Measurements from ENCODE around the gene RAG2. TPM values are rescaled to one million over a fixed set of nuclear protein-coding genes. Genes with fewer than 3 reads are reported as not detected.
"Not testable (repeated sequence)": the region's sequence is repeated elsewhere in the genome, so short reads cannot be mapped to it uniquely, and the experiment has no call there.

RAG2 gene
- total and polyA plus RNA-seq, 2 donors (not counting 3 experiments of a cell fraction or from before 2014, with no cell fraction given): not detected

DNA sequence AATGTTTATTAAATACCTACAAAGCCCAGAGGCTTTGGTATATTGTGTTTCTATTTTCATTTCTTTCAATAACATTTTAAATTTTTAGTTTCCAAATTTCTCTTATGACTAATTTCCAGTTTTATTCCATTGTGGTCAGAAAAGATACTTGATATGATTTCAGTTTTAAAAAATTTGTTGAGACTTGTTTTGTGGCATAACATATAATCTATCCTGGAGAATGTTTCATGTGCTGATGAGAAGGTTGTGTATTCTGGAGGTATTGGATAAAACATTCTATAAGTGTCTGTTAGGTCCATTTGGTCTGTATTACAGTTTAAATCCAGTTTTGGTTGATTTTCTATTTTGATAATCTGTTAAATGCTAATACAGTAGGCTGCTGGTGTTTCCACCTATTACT, 40.0 kb downstream of the RAG2 start:
- H3K27ac ChIP-seq (ENCODE audit: insufficient read depth, low read depth, low read length): no peak overlapping the region
- no peaks in the 10 kb centered on the region for H3K36me3 ChIP-seq (ENCODE audit: control insufficient read depth in 2 of 2, extremely low read depth in 1 of 2, insufficient read depth in 2 of 2, low read length in 2 of 2)
- TF ChIP-seq FOS (IDR thresholded peaks at IDR 0.05; ENCODE audit: borderline replicate concordance, insufficient read depth, low read length) (no peak), MYC (IDR thresholded peaks at IDR 0.05; ENCODE audit: low read depth, low read length) (no peak), POLR2AphosphoS5 (IDR thresholded peaks at IDR 0.05; ENCODE audit: insufficient read depth, low read depth, low read length) (no peak), GATA2 (IDR thresholded peaks at IDR 0.05; ENCODE audit: insufficient read depth, insufficient read length, low read depth, low read length) (no peak), EZH2 (IDR thresholded peaks at IDR 0.05; ENCODE audit: borderline replicate concordance, low read depth, low read length, severe bottlenecking) (no peak), POLR2A (IDR thresholded peaks at IDR 0.05; ENCODE audit: low read depth, low read length) (no peak), JUN (IDR thresholded peaks at IDR 0.05; ENCODE audit: borderline replicate concordance, insufficient read depth, insufficient read length, low read depth) (no peak)
- TF ChIP-seq, protein P1, sequence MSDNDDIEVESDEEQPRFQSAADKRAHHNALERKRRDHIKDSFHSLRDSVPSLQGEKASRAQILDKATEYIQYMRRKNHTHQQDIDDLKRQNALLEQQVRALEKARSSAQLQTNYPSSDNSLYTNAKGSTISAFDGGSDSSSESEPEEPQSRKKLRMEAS (IDR thresholded peaks at IDR 0.05; ENCODE audit: insufficient read depth, insufficient read length): no peak
- TF ChIP-seq, protein P2, sequence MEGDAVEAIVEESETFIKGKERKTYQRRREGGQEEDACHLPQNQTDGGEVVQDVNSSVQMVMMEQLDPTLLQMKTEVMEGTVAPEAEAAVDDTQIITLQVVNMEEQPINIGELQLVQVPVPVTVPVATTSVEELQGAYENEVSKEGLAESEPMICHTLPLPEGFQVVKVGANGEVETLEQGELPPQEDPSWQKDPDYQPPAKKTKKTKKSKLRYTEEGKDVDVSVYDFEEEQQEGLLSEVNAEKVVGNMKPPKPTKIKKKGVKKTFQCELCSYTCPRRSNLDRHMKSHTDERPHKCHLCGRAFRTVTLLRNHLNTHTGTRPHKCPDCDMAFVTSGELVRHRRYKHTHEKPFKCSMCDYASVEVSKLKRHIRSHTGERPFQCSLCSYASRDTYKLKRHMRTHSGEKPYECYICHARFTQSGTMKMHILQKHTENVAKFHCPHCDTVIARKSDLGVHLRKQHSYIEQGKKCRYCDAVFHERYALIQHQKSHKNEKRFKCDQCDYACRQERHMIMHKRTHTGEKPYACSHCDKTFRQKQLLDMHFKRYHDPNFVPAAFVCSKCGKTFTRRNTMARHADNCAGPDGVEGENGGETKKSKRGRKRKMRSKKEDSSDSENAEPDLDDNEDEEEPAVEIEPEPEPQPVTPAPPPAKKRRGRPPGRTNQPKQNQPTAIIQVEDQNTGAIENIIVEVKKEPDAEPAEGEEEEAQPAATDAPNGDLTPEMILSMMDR (IDR thresholded peaks at IDR 0.05; ENCODE audit: extremely low read depth in 1 of 2, insufficient read depth in 1 of 2, low read depth in 1 of 2, low read length in 2 of 2): no peak
- H3K4me1 ChIP-seq (ENCODE audit: control insufficient read depth, extremely low read depth, insufficient read depth, low read length): no peaks in the 10 kb centered on the region
- peaks cover 0 to 6% of the 10 kb centered on the region in 2 experiments for H3K27me3 ChIP-seq (ENCODE audit: control insufficient read depth in 2 of 2, insufficient read depth in 2 of 2, low read length in 2 of 2)
- CTCF ChIA-PET: no interaction called here
- no peak for FAIRE-seq
- no peaks in the 10 kb centered on the region for H3K9me3 ChIP-seq (replicated peaks; ENCODE audit: control insufficient read depth, insufficient read depth, low read length)
- no peak overlapping the region for H3K4me3 ChIP-seq (replicated peaks in 1 of 3; ENCODE audit: insufficient read depth in 1 of 3, low read depth in 1 of 3, low read length in 3 of 3)
- POLR2A ChIA-PET: no interaction called here
- H3K4me2 ChIP-seq (ENCODE audit: insufficient read depth, low read length): no peak overlapping the region
- no TSS peak for BruUV-seq (replicated peaks)
- DNase-seq (ENCODE audit: low read depth, low spot score): no peak
- dilution Hi-C loops (cut with MboI; ENCODE audit: extremely low pct_ligation_motif_present, low sequenced_read_pairs): no loop called here
- intact Hi-C loops (cut with micrococcal nuclease): no loop called here
- H3K79me2 ChIP-seq (ENCODE audit: control insufficient read depth, insufficient read depth, low read length): no peaks in the 10 kb centered on the region
- H3K9ac ChIP-seq (replicated peaks; ENCODE audit: extremely low read depth, insufficient read depth, low read length): no peak overlapping the region
- no peaks in the 10 kb centered on the region for H3K9me1 ChIP-seq (replicated peaks; ENCODE audit: control insufficient read depth, extremely low read depth, insufficient read depth, low read length)
- no peaks in the 10 kb centered on the region for H4K20me1 ChIP-seq (replicated peaks; ENCODE audit: control insufficient read depth, extremely low read depth, insufficient read depth, low read length)
- H2AFZ ChIP-seq (ENCODE audit: low read depth, low read length): no peak overlapping the region

DNA sequence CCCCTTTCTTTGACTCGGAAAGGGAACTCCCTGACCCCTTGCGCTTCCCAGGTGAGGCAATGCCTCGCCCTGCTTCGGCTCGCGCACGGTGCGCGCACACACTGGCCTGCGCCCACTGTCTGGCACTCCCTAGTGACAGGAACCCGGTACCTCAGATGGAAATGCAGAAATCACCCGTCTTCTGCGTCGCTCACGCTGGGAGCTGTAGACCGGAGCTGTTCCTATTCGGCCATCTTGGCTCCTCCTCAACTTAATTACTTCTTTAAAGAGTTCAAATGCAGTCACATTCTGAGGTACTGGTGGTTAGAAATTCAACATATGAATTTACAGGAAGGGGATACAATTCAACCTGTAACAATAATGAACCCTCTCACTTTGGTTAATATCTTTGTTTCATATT, 40.6 kb downstream of the RAG2 start:
- H3K27ac ChIP-seq (ENCODE audit: insufficient read depth, low read depth, low read length); H3K4me2 ChIP-seq (ENCODE audit: insufficient read depth, low read length); intact Hi-C loops (cut with micrococcal nuclease); FAIRE-seq; H3K9me3 ChIP-seq (replicated peaks; ENCODE audit: control insufficient read depth, insufficient read depth, low read length); H3K4me3 ChIP-seq (replicated peaks in 1 of 3; ENCODE audit: insufficient read depth in 1 of 3, low read depth in 1 of 3, low read length in 3 of 3); H2AFZ ChIP-seq (ENCODE audit: low read depth, low read length); POLR2A ChIA-PET; BruUV-seq (replicated peaks); H3K4me1 ChIP-seq (ENCODE audit: control insufficient read depth, extremely low read depth, insufficient read depth, low read length); CTCF ChIA-PET; H4K20me1 ChIP-seq (replicated peaks; ENCODE audit: control insufficient read depth, extremely low read depth, insufficient read depth, low read length); H3K36me3 ChIP-seq (ENCODE audit: control insufficient read depth in 2 of 2, extremely low read depth in 1 of 2, insufficient read depth in 2 of 2, low read length in 2 of 2); H3K9ac ChIP-seq (replicated peaks; ENCODE audit: extremely low read depth, insufficient read depth, low read length); dilution Hi-C loops (cut with MboI; ENCODE audit: extremely low pct_ligation_motif_present, low sequenced_read_pairs); DNase-seq (ENCODE audit: low read depth, low spot score); H3K9me1 ChIP-seq (replicated peaks; ENCODE audit: control insufficient read depth, extremely low read depth, insufficient read depth, low read length); H3K79me2 ChIP-seq (ENCODE audit: control insufficient read depth, insufficient read depth, low read length); H3K27me3 ChIP-seq (ENCODE audit: control insufficient read depth in 2 of 2, insufficient read depth in 2 of 2, low read length in 2 of 2): not testable (repeated sequence)

Data from endothelial cell of umbilical vein (primary cell).